Gastrocnemius medialis (tissue), 4 donors: Measurements from ENCODE around the gene RBMS3.
"Not testable (repeated sequence)": the region's sequence is repeated elsewhere in the genome, so short reads cannot be mapped to it uniquely, and the experiment has no call there.

Source experiments
- CTCF ChIP-seq, 5 experiments: fragments of 450-650 bp in 3 of 5; fragments of 200-600 bp in 2 of 5; sonication (generic) in 2 of 5; IDR thresholded peaks in 4 of 5; conservative IDR thresholded peaks in 1 of 5; 1 replicate in 4 of 5; 2 replicates in 1 of 5; pipeline ENCODE4 v1.5.1; 2016 to 2019; ENCODE audit warnings: antibody characterized with exemption in 5 of 5, mild to moderate bottlenecking in 3 of 5, moderate library complexity in 3 of 5
- POLR2A ChIP-seq, 2 donors: fragments of 450-650 bp; IDR thresholded peaks; one replicate each; pipeline ENCODE4 v1.6.1; 2017; ENCODE audit warnings: antibody characterized with exemption in 2 of 2, mild to moderate bottlenecking in 2 of 2, moderate library complexity in 2 of 2

DNA sequence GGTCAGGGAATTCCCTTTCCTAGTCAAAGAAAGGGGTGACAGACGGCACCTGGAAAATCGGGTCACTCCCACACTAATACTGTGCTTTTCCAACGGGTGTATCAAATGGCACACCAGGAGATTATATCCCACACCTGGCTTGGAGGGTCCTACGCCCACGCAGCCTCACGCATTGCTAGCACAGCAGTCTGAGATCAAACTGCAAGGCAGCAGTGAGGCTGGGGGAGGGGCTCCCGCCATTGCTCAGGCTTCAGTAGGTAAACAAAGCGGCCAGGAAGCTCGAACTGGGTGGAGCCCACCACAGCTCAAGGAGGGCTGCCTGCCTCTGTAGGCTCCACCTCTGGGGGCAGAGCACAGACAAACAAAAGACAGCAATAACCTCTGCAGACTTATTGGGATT lies 769.2 kb downstream of the RBMS3 start:
- not testable (repeated sequence) for TF ChIP-seq CTCF (IDR thresholded peaks at IDR 0.05 in 4 of 5, conservative IDR thresholded peaks at IDR 0.05 in 1 of 5); POLR2A (IDR thresholded peaks at IDR 0.05)
